Loucy (cell line): ENCODE data around the gene NDUFV3.

ENCODE experiments used
- H2AFZ ChIP-seq: fragments of 200-600 bp; sonication (generic); 2 replicates; pipeline ENCODE4 v1.6.0; 2016; ENCODE audit warnings: antibody characterized with exemption, mild to moderate bottlenecking, low read length, moderate library complexity
- H3F3A ChIP-seq: fragments of 200-600 bp; 2 replicates; pipeline ENCODE4 v1.6.0; 2016; ENCODE audit warnings: antibody characterized with exemption, low read depth, mild to moderate bottlenecking
- H3K27me3 ChIP-seq: fragments of 200-600 bp; sonication (generic); 2 replicates; pipeline ENCODE4 v1.6.1; 2014; ENCODE audit warnings: low read length, mild to moderate bottlenecking; ENCODE audit not compliant: insufficient read depth, poor library complexity, severe bottlenecking
- H3K36me3 ChIP-seq: fragments of 200-600 bp; sonication (generic); 2 replicates; pipeline ENCODE4 v1.6.1; 2016; ENCODE audit warnings: low read length; ENCODE audit not compliant: insufficient read depth
- H3K4me1 ChIP-seq: fragments of 200-600 bp; sonication (generic); 2 replicates; pipeline ENCODE4 v1.5.1; 2014; ENCODE audit warnings: low read length, mild to moderate bottlenecking; ENCODE audit not compliant: insufficient read depth, poor library complexity, severe bottlenecking
- H3K4me2 ChIP-seq: fragments of 200-600 bp; sonication (generic); 2 replicates; pipeline ENCODE4 v1.6.0; 2014; ENCODE audit warnings: antibody characterized with exemption, low read length, low read depth, mild to moderate bottlenecking; ENCODE audit not compliant: poor library complexity, severe bottlenecking
- H3K4me3 ChIP-seq: fragments of 200-600 bp; sonication (generic); 2 replicates; pipeline ENCODE4 v1.5.1; 2014; ENCODE audit warnings: low read length, mild to moderate bottlenecking, mixed read lengths; ENCODE audit not compliant: poor library complexity, severe bottlenecking
- H3K79me2 ChIP-seq: fragments of 200-600 bp; sonication (generic); 2 replicates; pipeline ENCODE4 v1.6.1; 2014; ENCODE audit warnings: low read length; ENCODE audit not compliant: insufficient read depth
- H3K9ac ChIP-seq: fragments of 200-600 bp; sonication (generic); 2 replicates; pipeline ENCODE4 v1.6.0; 2014; ENCODE audit warnings: mild to moderate bottlenecking, low read depth, low read length, moderate library complexity; ENCODE audit not compliant: poor library complexity, severe bottlenecking
- H3K9me2 ChIP-seq: fragments of 200-600 bp; sonication (generic); replicated peaks from 2 replicates; pipeline ENCODE4 v1.6.1; 2016; ENCODE audit warnings: low read depth, low read length, mixed read lengths
- H3K9me3 ChIP-seq: fragments of 200-600 bp; sonication (generic); 2 replicates; pipeline ENCODE4 v1.6.1; 2014; ENCODE audit warnings: mild to moderate bottlenecking, antibody characterized with exemption, low read length, low read depth; ENCODE audit not compliant: insufficient read depth
- H4K20me1 ChIP-seq: fragments of 200-600 bp; sonication (generic); 2 replicates; pipeline ENCODE4 v1.6.0; 2014; ENCODE audit warnings: antibody characterized with exemption, low read length, mild to moderate bottlenecking; ENCODE audit not compliant: insufficient read depth, poor library complexity, severe bottlenecking
- CTCF ChIP-seq: fragments of 200-600 bp; sonication (generic); conservative IDR thresholded peaks from 2 replicates; pipeline ENCODE4 v1.5.1; 2014; ENCODE audit warnings: mild to moderate bottlenecking, antibody characterized with exemption, low read length
- EZH2phosphoT487 ChIP-seq: fragments of 200-600 bp; IDR thresholded peaks from 2 replicates; pipeline ENCODE4 v1.6.1; 2018; ENCODE audit warnings: antibody characterized with exemption, mild to moderate bottlenecking, moderate library complexity, borderline replicate concordance

The NDUFV3 gene

GRCh38 chr21:42883921-42884320 lies 9.2 kb upstream of the NDUFV3 start:
- Histone ChIP-seq H3K4me1 (peaks cover 8% of the 10 kb centered on the region), H3K9ac (no peak overlapping the region), H2AFZ (no peak overlapping the region), H3K36me3 (no peaks in the 10 kb centered on the region), H3K4me2 (no peak overlapping the region), H3K79me2 (peaks cover 11% of the 10 kb centered on the region), H3K9me2 (no peaks in the 10 kb centered on the region), H3K4me3 (no peak overlapping the region), H3F3A (no peaks in the 10 kb centered on the region), H4K20me1 (no peaks in the 10 kb centered on the region), H3K27me3 (no peaks in the 10 kb centered on the region), H3K9me3 (no peaks in the 10 kb centered on the region)
- TF ChIP-seq EZH2phosphoT487 (no peak), CTCF (no peak)

- Histone ChIP-seq H3K4me2 (no peak overlapping the region), H2AFZ (no peak overlapping the region), H3F3A (no peaks in the 10 kb centered on the region), H3K4me3 (no peak overlapping the region), H4K20me1 (no peaks in the 10 kb centered on the region), H3K36me3 (no peaks in the 10 kb centered on the region), H3K79me2 (0 out of 2 replicates have a peak, but pooled peaks cover 6% of the 10 kb centered on the region), H3K4me1 (peaks cover 20% of the 10 kb centered on the region), H3K9me2 (no peaks in the 10 kb centered on the region), H3K9me3 (no peaks in the 10 kb centered on the region), H3K9ac (no peak overlapping the region), H3K27me3 (no peaks in the 10 kb centered on the region)
- TF ChIP-seq CTCF (no peak), EZH2phosphoT487 (no peak)
Measured at GRCh38 chr21:42887326-42887725, 5.8 kb upstream of the NDUFV3 start.

GRCh38 chr21:42892582-42892930 lies 553 bp upstream of the NDUFV3 start:
- H3K4me2 ChIP-seq = peak overlapping the region; percentile 91
- H3K4me1 ChIP-seq = peaks cover 27% of the 10 kb centered on the region
- H2AFZ ChIP-seq = peak overlapping the region; percentile 87
- TF ChIP-seq CTCF (no peak), EZH2phosphoT487 (no peak)
- H3K36me3 ChIP-seq = no peaks in the 10 kb centered on the region
- no peaks in the 10 kb centered on the region for H3K27me3 ChIP-seq
- no peaks in the 10 kb centered on the region for H3F3A ChIP-seq
- H3K9me2 ChIP-seq = no peaks in the 10 kb centered on the region
- peaks cover 6% of the 10 kb centered on the region for H4K20me1 ChIP-seq
- H3K9ac ChIP-seq = peak overlapping the region; percentile 76
- no peaks in the 10 kb centered on the region for H3K9me3 ChIP-seq
- peak overlapping the region; percentile 85 for H3K4me3 ChIP-seq
- peaks cover 28% of the 10 kb centered on the region for H3K79me2 ChIP-seq
